HPDE6-E6E7 (cell line): ENCODE data around the gene NHLRC3.
"Not testable (repeated sequence)": the region's sequence is repeated elsewhere in the genome, so short reads cannot be mapped to it uniquely, and the experiment has no call there.

Source experiments
- DNase-seq: peaks from one replicate; pipeline ENCODE4 v3.0.0; 2011; ENCODE audit warnings: missing footprints; ENCODE audit errors: extremely low spot score

Gene NHLRC3

GRCh38 chr13:39037880-39038568 is at the start of gene NHLRC3, which contains the start of gene PROSER1:
NHLRC3 (plus strand) TSS chr13:39038456; CDS start chr13:39038640, 184 bp downstream.
PROSER1 (minus strand) TSS chr13:39038089; CDS start chr13:39037242, 847 bp downstream.
- DNase-seq = no peak

GRCh38 chr13:38990693-38991092 is 47.6 kb upstream of the NHLRC3 start, which contains the start of gene STOML3:
STOML3 (minus strand) TSS chr13:38990831; CDS start chr13:38990721, 110 bp downstream.
- no peak for DNase-seq

GRCh38 chr13:38993381-38993780 is 44.9 kb upstream of the NHLRC3 start:
- no peak for DNase-seq

GRCh38 chr13:38998739-38999138 is 39.5 kb upstream of the NHLRC3 start:
- DNase-seq = no peak

DNA sequence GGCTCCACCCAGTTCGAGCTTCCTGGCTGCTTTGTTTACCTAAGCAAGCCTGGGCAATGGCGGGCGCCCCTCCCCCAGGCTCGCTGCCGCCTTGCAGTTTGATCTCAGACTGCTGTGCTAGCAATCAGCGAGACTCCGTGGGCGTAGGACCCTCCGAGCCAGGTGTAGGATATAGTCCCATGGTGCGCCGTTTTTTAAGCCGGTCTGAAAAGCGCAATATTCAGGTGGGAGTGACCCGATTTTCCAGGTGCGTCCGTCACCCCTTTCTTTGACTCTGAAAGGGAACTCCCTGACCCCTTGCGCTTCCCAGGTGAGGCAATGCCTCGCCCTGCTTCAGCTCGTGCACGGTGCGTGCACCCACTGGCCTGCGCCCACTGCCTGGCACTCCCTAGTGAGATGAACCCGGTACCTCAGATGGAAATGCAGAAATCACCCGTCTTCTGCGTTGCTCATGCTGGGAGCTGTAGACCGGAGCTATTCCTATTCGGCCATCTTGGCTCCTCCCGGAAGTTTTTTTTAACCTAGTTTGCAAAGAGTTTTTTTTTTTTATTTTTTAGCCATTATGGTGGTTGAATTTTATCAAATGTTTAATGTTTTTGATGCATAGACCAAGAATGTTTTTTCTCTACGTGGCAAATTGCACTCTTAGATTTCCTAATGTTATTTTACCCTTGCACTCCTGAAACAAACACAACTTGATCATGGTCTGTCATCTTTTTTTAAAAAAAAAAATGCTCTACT is 31.7 kb upstream of the NHLRC3 start:
- not testable (repeated sequence) for DNase-seq

DNA sequence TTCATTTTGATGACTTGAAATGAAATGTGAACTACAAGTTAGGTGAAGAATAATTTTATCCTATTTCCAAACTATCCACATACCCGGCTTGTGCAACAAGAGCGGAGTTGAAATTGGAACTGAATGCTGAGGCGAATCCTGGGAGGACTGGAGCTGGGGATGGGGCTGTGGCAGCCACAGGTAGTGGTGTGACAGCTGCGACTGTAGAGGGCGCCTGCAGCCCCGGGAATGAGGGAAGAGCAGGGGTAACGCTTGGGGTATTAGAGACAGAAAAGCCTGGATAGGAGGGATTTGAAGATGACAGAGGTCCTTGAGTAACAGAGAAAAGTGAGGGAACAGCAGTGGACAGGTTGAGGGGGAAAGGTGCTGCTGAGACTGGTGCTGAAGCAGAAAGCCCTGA is 25.6 kb upstream of the NHLRC3 start:
- DNase-seq = no peak

GRCh38 chr13:39013462-39013861 is 24.8 kb upstream of the NHLRC3 start:
- DNase-seq = no peak

- no peak for DNase-seq
Observed at GRCh38 chr13:39016087-39016486, 22.2 kb upstream of the NHLRC3 start.

- DNase-seq = no peak
Observed at GRCh38 chr13:39016787-39017186, 21.5 kb upstream of the NHLRC3 start.

- no peak for DNase-seq
Observed at GRCh38 chr13:39020853-39021462, 17.3 kb upstream of the NHLRC3 start.

DNA sequence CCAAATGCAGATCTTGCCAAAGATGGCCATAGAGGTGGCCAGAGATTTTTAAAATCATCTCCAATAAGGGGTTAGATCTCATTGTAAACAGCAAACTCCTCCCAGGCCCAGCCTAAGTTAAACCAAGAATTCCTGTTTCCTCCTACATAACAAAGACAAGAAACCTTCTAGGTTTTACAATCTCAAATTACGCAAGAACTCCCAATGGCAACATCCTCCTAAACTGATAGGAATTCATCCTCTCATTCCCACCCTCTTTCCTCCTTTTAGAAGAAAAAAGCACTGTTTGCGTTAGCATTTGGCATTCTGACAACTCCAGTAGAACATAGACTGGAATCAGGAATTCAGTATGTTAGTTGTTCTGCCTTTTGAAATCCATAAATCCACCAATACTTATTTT is 14.9 kb upstream of the NHLRC3 start:
- no peak for DNase-seq

DNA sequence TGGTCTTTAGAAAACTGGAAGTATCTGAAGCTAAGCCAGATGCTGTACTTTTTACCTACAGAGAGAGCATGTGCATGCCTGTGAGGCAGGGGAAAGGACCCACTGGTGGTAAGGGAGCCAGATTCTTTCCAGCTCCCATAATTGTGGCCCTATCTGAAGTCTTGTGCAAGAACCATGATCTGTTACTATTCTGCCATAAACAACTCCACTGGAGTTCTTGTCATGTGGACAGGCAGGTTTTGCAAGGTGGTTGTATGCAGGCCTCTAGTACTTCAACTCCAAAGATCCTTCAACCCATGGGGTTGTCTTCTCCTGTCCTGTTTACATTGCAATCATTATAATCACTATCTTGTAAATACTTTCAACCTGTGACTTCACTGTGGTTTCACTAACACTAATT is 14.5 kb upstream of the NHLRC3 start:
- no peak for DNase-seq

- DNase-seq = no peak
Observed at GRCh38 chr13:39025433-39025839, 12.8 kb upstream of the NHLRC3 start.

DNA sequence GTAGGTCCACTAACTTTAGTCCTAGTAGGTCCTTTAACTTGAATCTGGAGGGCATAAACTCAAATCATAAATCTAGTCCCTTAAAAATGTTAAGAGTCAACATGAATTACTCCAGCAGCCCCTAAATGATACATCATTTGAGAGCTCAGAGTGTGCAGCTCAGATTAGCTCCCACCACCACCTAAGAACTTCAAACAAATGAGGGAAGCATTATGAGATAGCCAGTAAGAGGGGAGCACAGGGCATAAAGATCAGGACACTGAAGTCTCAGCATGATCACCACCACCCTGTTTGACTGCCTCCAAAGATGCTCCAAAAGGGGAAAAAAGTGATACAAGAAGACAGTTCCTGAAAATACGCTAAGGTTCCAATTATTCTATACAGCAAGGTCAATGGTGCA is 6.1 kb upstream of the NHLRC3 start:
- no peak for DNase-seq

DNA sequence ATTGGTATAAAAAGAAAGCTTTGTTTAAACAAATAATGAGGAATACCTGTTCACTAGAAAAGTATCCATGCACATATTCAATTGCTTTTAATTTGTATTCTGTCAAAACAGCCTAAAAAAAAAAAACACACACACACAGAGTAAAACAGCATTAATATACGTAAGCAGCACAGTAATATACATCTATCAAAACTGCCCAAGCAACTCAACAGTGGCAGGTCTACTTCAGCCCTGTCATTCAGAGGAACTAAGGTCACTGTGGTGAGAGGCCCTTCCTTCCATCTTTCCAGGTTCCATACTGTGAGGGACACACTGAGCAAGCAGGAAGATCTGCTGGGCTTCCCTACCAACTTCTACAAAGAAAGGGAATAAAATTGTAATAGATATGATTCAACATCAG is 4.2 kb upstream of the NHLRC3 start:
- DNase-seq = no peak

GRCh38 chr13:39035204-39035603 is 3.1 kb upstream of the NHLRC3 start:
- no peak for DNase-seq

GRCh38 chr13:39035799-39036198 is 2.5 kb upstream of the NHLRC3 start:
- no peak for DNase-seq

DNA sequence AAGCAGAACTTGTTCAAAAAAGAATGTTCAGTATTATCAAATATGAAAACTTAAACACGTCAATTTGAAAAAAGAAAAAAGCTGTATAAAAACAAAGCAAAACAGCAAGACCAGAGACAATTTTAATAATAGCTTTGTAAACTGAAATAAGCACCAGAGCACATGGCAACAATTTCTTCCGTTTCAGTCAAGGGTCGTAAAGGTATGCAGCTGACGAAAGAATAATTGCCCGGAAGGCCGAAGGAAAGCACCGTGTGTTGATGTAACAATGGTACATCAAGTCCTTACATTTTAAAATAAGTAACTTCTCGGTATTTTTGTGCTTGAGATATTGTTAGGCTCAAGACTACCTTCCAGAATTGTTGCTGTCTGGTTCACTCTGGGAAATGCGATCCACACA is 2.0 kb upstream of the NHLRC3 start:
- no peak for DNase-seq

DNA sequence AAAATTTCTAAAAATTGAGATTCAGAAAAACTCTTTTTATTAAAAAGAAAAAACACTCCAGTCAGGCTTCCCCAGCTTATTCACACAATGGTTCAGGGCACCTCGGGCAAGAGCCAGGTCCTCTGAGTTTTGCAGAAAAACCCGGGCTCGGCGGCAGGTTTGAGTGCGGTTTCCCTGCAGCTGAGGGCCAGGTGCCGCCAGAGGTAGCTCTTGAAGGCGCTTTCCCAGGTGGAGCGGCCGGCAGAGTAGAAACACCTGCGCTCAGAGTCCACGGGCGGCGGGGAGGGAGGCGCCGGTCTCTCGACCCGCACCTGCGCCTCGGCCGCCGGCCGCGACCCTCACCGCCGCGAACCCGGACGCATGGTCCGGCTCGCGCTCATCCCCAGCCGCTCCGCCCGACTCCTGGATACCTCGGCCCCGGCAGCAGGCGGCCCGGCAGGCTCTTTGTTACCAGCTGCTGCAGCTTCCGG is 811 bp upstream of the NHLRC3 start:
- DNase-seq = no peak

DNA sequence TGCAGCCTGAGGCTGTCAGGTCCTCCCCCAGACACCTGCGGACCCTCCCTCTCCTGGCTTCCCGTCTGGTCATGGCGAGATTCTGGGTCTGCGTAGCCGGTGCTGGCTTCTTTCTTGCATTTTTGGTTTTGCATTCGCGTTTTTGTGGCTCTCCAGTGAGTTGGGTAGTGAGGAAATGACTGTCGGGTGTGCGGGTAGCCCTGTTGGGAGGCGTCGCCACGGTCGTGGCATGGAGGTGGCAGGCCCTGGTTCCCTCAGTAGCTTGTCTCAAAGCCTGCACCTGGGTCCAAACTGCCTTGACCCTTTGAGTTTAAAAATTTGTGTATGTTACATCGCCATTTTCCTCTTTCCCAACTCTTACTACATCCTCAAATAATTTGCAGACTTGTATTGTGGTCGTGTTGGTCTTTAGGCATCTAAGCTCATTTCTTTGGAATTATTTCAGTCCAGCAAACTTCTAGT is 344 bp downstream of the NHLRC3 start:
- no peak for DNase-seq

- DNase-seq = no peak
Observed at GRCh38 chr13:39039041-39039440, 785 bp downstream of the NHLRC3 start.

DNA sequence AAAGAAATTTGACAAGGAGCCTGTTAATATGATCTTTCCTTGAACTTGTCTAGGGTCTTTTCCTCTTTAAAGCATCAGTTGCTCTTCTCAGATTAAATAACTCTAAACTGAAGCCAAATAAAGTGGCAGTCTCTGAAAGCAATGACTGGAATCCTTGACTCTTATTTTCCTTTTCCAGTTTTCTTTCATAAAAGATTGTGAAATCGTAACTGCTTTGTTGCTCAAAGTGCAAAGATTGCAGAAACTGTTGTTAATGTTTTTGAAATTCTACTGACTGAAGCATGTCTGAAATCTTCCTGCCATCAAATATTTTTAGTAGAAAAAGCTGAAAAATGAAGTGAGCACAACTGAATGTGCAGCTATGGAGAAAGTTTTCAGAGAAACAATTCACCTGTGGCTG is 1.9 kb downstream of the NHLRC3 start:
- DNase-seq = no peak

DNA sequence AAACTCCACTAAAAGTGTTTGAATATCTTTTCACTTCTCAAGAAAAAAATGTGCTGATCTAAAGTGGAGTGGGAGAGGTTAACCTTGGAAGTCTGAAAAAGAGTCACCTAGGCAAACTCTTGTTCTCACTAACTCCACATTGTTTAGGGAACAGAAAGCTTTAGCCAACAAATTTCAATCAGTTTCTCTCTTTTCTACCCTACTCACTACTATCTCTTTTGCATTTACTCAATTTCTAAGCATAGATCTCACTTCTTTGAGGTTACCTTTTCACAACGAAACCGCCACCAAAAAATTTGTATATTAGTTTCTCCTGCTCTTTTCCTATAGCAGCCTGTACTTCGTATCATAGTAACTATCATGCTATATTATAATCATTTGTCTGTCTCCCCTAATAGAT is 6.3 kb downstream of the NHLRC3 start:
- DNase-seq = no peak
